ENCODE measurements around the gene TTLL10.

Gene TTLL10

DNA sequence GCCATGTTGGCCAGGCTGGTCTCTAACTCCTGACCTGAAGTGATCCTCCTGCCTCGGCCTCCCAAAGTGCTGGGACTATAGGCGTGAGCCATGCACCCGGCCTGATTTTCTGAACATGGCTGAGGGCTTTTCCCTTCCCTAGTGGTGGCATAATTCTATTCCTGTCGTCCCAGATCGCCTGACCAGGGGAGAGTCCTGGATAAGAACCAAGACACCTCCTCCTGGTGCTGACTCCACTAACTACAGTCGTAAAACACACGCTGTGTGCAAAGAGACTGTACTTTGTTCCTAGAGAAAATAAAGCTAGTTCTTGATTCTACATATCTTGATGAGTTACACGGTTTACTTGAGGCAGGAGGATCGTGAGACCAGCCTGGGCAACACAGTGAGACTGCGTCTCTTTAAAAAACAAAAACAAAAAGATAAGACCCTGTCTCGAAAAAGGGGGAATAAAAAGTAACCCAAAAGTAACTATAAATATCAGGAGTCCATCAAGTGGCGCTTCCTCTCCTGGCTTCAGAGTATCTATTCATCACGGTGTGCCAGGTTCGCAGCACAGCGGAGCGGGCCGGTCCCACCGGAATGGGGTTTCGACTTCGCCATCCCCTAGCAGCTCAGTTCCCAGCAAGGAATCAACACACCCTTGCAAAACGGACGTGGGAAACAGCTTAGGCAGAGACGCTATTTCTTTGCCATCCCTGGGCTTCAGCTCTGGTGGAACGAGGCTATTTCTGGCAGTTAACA is 57.1 kb downstream of the TTLL10 start:
- in situ Hi-C loops (cut with HindIII; ENCODE audit: low sequenced_read_pairs): no loop called here

DNA sequence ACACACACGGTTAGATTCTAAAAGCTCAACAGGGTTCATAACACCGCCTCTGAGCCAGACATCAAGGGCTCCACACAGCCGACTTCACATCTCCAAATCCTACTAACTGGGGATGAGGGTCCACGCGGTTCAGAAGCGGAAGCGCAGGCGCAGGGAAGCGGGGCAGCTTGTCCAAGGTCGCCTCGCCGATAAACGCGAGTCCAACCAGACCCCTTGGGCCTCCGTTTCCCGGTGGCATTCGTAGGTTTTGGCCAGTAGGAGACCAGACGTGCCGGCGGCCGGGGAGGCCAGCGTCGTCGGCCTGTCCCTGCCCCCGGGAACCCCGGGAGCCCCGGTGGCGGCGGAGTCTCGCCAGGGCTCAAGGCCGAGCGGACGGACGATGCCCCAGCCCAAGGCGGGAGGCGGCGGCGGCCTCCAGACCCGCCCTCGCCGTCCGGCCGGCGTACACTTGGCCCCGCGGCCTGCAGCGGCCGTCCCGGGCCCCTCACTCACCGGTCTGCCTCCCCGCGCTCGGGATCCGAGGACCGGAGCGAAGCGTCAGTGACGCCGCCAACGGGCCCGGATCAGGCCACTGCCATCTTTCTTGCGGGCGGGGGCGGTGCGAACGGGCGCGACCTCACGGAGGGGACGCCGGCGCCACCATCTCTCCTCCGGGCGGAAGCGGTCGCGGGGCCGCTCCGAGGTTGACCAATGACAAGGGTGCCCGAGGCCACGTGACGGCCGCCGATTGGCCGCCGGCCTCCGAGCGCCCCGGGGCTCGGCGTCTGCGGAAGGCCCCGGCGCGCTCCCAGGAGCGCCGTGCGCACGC is 57.9 kb downstream of the TTLL10 start, which contains the start of gene SDF4:
SDF4 (minus strand) TSS at position 602 of the 808 bp plus-strand sequence. CDS start 3,229 bp downstream, outside the sequence.
- in situ Hi-C loops (cut with HindIII; ENCODE audit: low sequenced_read_pairs): no loop called here

DNA sequence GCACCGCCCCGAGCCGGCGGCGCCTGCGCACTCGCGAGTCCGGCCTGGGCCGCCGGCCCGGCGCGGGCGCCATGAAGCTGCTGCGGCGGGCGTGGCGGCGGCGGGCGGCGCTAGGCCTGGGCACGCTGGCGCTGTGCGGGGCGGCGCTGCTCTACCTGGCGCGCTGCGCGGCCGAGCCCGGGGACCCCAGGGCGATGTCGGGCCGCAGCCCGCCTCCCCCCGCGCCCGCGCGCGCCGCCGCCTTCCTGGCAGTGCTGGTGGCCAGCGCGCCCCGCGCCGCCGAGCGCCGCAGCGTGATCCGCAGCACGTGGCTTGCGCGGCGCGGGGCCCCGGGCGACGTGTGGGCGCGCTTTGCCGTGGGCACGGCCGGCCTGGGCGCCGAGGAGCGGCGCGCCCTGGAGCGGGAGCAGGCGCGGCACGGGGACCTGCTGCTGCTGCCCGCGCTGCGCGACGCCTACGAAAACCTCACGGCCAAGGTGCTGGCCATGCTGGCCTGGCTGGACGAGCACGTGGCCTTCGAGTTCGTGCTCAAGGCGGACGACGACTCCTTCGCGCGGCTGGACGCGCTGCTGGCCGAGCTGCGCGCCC is 58.6 kb downstream of the TTLL10 start, which contains the start of gene B3GALT6:
B3GALT6 (plus strand) TSS at position 30 of the 588 bp plus-strand sequence; CDS start at position 72, 42 bp downstream.
- in situ Hi-C loops (cut with HindIII; ENCODE audit: low sequenced_read_pairs): no loop called here

DNA sequence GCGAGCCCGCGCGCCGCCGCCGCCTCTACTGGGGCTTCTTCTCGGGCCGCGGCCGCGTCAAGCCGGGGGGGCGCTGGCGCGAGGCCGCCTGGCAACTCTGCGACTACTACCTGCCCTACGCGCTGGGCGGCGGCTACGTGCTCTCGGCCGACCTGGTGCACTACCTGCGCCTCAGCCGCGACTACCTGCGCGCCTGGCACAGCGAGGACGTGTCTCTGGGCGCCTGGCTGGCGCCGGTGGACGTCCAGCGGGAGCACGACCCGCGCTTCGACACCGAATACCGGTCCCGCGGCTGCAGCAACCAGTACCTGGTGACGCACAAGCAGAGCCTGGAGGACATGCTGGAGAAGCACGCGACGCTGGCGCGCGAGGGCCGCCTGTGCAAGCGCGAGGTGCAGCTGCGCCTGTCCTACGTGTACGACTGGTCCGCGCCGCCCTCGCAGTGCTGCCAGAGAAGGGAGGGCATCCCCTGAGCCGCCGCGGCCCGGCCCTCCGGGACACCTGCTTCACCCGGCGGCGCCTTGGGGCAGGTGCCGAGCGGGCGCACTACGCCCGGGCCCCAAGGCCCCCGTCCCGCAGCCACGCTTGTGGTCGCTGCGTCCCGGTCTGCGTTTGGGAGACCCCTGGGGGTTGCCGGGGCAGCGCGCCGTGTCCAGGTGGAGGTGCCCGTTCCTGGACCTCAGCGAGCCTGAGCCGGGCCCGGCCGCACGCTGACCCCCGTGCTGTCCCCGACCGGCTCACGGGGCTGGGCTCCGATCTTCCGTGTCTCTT is 59.3 kb downstream of the TTLL10 start:
- in situ Hi-C loops (cut with HindIII; ENCODE audit: low sequenced_read_pairs): no loop called here

DNA sequence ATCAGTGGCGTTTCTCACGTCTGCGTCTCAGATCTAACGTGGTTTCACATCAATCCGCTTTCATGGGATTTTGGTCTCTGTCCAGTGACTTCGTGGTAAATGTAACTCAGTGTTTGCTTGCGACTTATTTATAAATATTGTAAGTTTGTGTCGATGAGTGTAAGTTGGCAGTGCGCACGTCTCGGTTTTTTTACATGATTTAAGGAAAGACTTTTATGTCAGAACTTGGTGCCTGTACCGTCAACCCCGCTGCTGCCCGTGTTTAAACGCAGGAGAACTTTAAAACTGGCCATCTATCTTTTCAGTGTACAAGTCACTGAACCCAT is 59.9 kb downstream of the TTLL10 start:
- in situ Hi-C loops (cut with HindIII; ENCODE audit: low sequenced_read_pairs): no loop called here

DNA sequence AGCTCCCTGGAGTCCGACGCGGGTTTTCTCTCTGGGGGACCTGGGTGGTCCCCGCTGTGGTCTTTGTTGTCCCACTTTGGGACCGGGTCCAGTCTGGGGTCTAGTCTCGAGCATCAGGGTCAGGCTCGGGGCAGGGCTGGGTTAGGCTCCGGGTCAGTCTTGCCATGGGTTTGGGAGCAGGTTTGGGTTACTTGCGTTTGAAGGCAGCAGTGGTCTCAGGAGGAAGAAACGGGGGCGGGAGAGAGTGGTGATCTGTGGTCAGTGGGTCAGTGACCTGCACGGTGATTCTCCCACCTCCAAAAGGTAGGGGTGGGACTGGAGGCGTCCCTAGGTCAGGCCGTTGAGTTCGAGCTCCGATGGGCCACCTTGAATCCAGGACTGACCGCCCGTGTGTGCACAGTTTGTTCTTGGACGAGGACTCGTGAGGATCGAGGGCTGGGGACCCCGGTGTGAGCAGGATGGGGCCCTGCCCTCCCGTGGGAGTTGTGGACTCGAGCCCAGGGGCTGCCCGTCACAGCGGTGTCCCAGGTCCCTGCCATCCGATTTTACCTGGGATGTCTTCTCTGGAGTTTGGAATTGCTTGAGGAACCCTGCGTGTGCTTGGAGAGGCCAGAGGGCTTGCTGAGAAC is 60.6 kb downstream of the TTLL10 start:
- in situ Hi-C loops (cut with HindIII; ENCODE audit: low sequenced_read_pairs): no loop called here

DNA sequence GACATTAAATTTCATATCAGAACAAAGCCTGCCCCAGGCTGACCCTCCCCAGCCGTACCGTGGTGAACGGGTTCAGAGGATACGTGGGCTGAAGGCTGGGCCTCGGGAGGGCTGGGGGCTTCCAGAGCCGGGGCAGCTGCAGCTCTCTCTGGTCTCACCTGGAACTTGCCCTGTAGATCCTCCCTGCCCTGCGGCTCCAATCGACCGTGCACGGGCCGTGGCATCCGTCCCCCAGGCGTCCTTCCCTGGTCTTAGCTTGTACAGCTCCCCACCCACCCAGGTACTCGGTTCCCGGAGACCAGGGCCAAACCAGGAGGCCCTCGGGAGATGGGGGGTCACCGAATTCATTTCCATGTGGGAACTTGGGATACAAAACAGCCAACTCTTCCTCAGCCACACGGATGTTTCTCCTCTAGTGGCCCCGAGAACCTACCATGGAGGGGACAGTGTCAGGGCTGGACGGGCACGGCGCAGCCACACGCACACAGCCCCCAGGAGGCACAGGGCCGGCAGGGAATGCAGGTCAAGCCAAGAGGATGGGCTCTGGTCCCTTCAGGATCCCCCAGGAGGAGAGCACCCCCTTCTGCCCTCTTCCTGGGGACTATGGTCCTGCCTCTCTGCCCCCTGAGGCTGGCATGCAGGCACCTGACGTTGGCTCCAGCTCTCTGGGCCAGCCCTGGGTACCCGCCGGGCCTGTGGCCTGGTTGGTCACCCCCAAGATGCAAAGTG is 61.5 kb downstream of the TTLL10 start:
- in situ Hi-C loops (cut with HindIII; ENCODE audit: low sequenced_read_pairs): no loop called here

DNA sequence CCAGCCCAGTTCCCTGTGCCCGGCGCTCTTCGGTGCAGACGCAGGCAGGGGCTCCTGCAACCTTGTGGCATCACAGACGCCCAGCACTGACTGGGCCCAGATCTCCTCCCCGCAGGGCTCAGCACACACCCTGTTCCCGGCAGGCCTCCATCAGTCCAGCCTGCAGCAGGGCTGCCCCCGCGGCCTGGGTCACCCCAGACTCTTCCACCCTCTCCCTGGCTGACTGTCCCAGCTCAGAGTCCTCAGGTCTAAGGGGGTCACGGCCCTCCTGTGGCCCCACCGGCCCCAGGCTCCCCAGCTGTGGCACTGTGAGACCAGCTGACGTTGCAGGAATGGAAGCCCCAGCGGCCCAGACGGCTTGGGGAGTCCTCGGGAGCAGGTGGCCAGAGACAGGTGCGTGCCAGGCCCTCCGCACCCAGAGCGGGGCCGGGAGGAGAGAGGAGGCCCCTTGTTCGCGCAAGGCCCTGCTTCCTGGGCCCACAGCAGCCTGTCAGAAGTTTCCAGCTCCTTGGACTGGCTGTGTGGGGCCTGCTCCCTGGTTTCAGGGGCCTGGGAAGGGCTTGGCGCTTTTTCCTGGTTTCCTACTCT is 62.6 kb downstream of the TTLL10 start:
- in situ Hi-C loops (cut with HindIII; ENCODE audit: low sequenced_read_pairs): no loop called here

DNA sequence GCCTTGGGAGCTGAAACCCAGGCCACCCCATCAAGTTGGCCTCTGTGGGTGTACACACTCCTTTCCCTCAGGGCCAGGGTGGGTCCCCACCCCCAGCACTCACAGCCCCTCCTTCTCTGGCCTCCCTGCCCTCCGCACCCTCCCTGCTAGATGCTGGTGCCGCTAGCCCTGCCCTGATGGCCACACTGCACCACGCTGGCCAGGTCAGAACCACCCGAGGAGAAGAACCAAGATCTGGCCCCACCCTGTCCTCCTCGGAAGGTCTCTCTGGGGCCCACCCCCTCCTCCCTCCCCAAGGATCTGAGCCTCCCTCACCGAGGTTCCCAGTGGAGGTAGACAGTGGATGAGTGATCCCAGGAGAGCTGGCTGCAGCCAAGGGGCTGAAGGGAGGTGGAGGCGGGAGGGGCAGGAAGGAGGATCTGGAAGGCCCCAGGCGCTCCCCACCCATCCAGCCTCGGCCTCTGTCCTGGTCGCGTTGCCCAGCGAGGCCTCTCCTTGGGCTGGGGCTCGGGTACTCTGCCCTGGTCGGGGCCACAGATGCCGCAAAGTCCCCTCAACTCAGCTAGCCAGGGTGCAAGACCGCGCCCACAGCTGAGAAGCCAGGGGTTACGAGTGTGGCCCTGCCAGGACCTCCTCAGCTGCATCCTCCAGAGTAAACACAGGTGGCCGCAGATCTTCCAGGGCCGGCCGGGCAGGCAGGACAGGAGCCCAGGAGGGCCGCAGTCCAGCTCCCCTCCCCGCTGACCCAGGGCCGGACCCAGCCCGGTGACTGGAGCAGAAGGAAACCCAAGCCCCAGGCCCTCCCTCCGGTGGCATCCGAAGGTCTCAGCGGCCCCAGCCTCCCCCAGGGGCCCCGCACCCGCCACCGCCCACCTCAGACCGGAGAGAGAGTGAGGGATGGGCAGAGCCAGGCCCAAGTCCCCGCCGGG is 63.5 kb downstream of the TTLL10 start:
- in situ Hi-C loops (cut with HindIII; ENCODE audit: low sequenced_read_pairs): no loop called here

DNA sequence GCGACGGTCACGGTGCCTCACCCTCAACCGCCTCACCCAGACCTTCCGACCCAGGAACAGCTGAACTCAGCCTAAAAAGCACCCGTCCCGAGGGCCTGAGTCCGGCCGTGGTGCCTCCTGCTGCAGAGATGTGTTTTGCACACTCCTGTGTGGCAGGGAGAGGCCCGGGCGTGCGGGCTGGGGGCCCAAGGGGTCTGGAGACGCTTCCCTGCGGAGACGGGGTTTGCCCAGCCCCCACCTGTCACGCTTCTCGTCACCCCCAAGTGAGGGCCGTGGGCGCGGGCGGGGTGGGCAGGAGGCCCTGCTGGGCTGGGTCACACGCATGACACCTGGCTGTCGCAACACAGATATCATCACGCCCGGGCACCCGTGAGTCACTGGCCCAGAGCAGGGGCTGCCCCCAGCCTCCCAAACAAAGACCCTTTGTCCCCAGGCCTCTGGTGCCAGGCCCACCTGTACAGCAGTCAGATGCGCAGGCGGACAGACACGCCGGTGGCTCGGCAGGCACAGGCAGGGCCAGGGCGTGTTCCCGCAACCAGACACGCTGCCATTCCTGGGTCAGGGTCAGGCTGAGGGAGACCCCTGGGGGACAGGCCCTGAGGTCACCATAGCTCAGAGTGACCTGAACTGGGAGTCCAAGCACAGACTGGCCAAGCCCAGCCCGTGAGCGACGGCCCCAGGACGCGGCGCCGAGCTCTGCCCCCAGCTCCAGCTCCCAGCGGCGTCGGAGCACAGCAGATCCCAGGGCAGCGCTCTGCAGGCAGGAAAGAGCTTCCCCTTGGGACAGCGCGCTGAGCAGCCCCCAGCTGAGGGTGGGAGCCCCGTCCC is 64.4 kb downstream of the TTLL10 start:
- in situ Hi-C loops (cut with HindIII; ENCODE audit: low sequenced_read_pairs): no loop called here

DNA sequence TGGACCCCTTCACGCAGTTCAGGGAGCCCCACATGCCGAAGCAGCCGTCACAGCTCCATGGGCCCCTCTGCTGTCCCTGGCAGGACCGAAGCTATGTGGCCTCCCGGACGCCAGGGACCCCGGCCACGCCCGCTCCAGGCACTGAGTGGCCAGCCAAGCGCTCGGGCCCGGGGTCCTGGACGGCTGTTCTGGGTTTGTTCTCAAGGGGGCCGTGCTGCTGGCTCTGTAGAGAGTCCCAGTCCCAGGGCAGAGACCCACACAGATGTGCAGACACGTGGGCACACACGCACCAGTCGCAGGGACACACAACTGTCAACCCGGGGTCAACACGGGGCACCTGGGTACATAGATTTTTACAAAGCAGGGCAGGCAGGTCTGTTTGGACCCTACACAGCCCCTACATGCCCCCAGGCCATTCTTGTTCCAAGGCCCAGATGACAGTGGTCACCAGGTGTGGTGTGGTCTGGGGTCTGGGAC is 65.1 kb downstream of the TTLL10 start:
- in situ Hi-C loops (cut with HindIII; ENCODE audit: low sequenced_read_pairs): no loop called here

DNA sequence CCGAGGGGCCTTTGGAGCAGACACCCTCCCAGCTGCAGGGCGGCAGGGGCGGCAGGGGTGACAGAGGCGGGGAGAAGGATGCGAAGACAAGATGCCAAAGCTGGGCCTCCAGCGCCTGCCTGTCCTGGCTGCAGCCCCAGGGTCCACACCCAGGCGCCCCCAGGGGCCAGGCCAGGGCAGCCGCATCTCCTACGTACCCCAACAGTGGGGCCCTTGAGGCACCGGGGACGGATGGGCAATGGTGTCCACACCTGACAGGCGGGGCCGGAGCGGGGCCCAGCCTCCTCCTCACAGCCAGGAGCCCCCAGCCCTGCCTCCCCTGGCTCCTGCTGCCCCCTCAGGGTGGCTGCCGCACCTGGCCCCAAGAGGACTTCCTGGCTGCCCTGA is 65.5 kb downstream of the TTLL10 start:
- in situ Hi-C loops (cut with HindIII; ENCODE audit: low sequenced_read_pairs): no loop called here

DNA sequence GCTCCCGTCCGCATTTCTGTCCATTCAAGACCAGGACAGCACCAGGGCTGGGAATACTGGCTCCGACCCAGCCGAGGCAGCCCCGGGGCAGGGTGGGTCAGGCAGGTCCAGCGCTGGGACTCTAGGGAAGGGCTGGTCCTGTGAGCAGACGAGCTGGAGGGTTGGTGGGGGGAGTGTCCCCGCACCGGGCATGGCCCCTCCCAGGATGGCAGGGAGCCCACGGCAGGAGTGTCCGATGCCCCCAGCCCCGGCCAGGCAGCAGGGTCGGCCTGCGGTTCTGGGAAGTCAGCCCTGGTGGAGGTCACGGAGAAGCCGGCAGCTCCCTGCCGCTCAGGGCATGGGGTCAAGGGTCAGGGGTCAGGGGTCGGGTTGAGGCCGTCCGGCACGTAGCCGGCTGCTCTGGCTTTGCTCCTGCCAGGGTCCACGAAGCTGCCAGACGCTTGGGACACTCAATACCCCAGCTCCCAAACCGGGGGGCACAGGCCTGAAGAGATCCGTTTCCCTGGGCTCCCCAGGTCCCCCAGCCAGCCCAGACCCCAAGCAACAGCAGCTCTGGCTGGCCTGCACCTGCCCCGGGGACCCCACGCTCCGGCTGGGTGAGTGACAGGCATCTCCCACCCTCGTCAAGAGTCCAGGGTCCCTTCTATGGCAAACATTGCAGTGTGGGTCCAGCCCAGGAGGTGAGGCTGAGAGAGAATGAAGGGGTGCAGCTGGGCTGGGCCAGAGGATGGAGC is 66.1 kb downstream of the TTLL10 start:
- in situ Hi-C loops (cut with HindIII; ENCODE audit: low sequenced_read_pairs): no loop called here

DNA sequence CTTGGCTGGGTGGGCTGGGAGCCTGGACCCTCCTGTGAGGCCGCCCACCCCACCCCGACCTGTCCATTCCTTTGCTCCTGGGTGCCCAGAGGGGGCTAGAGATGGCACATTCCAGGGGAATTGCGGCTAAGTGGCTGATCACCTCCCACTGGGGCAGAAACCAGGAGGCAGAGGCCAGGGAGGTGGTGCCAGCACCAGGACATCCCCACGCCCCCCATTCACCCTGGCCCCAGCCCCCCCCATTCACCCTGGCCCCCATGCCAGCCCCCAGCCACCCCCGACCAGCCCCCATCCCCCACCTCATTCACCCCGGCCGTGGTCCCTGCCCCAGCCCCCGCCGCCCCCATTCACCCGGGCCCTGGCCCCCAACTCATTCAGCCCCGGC is 66.7 kb downstream of the TTLL10 start:
- in situ Hi-C loops (cut with HindIII; ENCODE audit: low sequenced_read_pairs): no loop called here

DNA sequence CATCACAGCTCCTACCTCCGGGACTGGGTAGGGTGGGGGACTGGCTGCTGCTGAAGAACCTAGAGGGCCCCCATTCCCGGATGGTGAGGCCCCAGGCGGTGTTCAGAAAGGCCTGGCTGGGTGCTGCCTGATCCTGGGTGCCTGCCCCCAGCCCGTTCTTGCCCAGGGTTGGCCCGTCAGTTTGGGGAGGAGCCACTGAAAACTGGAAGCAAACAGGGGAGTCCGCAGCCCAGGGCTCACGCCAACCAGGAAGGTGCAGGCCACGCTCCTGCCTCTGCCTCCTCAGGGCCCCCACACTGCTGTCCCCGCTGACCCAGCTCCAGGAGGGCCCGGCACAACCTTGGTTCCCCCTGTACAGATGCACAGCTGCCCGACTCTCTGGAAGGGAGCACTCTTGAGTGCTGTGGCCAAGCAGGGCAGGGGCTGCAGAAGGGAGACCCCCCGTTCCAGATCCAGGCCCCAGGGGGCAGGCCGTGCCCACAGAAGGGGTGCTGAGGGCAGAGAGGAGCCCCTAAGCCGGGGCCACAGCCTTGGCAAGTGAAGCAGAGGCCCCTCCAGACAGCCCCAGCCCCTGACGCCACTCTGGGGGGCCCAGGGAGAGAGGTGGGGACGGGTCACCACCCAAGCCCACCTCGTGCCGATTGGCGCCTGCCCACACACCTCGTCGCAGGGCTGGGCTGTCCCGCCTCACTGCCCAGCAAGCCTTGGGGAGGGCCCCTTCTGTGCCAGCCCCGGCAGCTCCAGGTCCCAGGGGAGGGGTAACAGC is 67.3 kb downstream of the TTLL10 start:
- in situ Hi-C loops (cut with HindIII; ENCODE audit: low sequenced_read_pairs): no loop called here

DNA sequence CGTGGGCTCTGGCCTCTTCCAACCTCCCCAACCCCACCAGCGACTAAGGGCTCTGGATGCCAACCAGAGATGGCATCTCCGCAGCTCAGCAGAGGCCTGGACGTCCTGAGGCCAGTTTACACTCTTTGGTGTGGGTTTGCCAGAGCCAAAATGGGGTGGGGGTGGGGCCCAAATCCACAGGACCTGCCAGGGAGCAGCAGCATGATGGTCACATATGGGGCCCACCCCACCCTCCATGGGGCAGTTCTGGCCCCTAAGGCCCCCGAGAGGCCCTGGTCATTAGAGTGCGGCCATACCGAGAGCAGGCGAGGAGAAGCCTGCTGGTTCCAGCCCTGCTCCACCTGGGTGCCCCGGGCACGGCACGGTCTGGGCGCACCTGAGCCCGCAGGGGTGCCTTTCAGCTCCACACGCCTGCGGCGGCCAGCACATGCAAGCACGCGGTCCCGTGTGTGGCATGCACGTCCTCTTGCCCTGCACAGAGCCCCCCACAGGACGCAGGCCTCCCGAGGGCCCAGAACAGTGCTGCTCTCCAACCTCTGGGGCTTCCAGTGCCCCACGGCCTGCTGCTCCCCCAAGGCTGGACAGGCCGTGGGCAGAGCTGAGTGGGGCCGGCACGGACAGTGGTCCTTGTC is 68.0 kb downstream of the TTLL10 start:
- in situ Hi-C loops (cut with HindIII; ENCODE audit: low sequenced_read_pairs): no loop called here

Data from endothelial cell of hepatic sinusoid (primary cell).